ENCODE measurements around the gene UQCRHL.

- TF ChIP-seq CTCF (conservative IDR thresholded peaks at IDR 0.05) (no peak), EZH2 (IDR thresholded peaks at IDR 0.05; ENCODE audit: low read depth) (no peak)
Observed at GRCh38 chr1:15785683-15786082, 21.8 kb downstream of the UQCRHL start.
